SIG-M5 treated with dmso at 0.1 percent for 504 hours (cell line): ENCODE results near the gene KLHL7.

ENCODE experiments used
- DNase-seq: peaks from one replicate; lab custom pipeline; 2025; ENCODE audit not compliant: unreplicated experiment; lab: John Stamatoyannopoulos, UW

KLHL7 gene, protein sequence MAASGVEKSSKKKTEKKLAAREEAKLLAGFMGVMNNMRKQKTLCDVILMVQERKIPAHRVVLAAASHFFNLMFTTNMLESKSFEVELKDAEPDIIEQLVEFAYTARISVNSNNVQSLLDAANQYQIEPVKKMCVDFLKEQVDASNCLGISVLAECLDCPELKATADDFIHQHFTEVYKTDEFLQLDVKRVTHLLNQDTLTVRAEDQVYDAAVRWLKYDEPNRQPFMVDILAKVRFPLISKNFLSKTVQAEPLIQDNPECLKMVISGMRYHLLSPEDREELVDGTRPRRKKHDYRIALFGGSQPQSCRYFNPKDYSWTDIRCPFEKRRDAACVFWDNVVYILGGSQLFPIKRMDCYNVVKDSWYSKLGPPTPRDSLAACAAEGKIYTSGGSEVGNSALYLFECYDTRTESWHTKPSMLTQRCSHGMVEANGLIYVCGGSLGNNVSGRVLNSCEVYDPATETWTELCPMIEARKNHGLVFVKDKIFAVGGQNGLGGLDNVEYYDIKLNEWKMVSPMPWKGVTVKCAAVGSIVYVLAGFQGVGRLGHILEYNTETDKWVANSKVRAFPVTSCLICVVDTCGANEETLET

DNA sequence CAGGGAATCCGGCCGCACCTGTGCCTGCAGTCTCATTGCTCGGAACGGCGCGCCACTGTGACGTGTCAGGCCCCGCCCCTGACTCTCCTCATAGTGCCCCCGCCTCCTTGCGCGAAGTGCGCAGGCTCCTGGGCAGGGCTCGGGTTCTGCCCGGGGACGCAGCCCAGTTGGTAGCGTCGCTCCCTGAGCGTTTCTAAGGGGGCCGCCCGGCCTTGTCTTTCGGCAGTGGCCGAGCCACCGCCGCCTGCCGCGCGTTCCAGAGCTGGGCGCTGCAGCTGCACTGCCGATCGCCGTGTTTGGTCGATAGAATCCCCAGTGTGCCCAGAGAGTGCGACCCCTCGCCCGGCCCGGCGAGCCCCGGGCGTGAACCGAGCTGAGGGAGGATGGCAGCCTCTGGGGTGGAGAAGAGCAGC, at the start of gene KLHL7:
Gene KLHL7 (plus strand): TSS at position 142 of the 413 bp plus-strand sequence. CDS start 242 bp downstream, at position 384.
- DNase-seq = peak; percentile 85

DNA sequence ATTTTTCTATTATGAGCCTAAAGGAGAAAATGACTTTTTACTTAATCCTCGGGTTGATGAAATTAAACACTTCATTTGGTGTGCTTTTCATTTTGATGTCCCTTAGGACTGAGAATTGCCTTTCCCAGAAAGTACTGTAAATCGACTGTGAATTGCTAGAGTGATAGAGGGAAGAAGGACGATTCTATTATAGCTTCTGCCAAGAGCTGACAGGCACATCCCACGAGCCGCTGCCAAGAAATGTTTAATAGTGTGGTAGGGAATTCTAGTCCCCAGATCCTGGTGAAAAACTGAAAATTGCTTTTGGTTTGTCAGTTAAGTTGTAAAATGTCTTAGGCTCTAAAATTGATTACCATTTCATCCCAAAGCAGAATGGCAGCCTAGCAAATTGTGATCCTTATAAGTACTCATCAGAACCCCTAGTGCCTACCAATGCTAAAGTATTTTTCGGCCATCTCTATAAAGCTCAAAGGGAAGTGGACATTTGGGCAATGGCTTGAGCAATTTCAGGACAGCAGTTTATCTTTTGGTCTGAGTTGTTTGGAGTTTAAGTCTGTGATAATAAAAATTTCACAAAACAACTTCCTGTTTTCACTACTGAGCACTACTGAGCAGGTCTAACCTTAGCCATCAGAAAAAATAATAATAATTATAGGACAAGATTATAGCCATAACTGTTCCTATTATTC, 47.0 kb upstream of the KLHL7 start:
- no peak for DNase-seq

DNA sequence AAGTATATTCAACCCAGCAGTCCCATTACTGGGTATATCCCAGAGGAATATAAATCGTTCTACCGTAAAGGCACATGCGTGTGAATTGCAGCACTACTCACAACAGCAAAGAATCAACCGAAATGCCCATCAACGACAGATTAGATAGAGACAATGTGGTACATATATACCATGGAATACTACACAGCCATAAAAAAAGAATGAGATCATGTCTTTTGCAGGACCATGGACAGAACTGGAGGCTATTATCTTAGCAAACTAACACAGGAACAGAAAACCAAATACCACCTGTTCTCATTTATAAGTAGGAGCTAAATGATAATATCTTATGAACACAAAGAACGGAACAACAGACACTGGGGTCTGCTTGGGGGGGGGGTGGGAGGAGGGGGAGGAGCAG, 44.3 kb upstream of the KLHL7 start:
- no peak for DNase-seq

GRCh38 chr7:23062452-23062851, 43.1 kb upstream of the KLHL7 start:
- no peak for DNase-seq

- DNase-seq = no peak
Measured at GRCh38 chr7:23065974-23066373, 39.6 kb upstream of the KLHL7 start.

- no peak for DNase-seq
Measured at GRCh38 chr7:23067271-23067670, 38.3 kb upstream of the KLHL7 start.

GRCh38 chr7:23072048-23072447, 33.5 kb upstream of the KLHL7 start:
- DNase-seq = no peak

DNA sequence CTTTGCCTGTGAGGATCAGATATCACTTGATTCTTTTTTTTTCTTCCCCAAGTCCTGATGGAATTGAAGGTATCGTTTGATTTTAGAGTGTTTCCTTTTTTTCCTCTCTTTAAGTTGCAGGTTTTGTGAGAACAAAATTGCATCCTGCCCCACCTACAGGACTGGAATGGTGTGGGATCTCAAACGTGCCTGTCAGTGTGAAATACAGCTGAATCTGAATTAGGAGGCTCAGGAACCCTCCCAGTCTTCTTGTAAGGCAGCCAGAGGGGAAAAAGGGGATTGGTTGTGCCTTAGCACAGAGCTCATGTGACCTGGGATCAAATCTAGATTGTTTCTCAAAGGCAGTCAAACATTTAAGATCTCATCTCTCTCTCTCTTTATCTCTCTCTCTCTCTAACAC, 32.7 kb upstream of the KLHL7 start:
- DNase-seq = no peak

DNA sequence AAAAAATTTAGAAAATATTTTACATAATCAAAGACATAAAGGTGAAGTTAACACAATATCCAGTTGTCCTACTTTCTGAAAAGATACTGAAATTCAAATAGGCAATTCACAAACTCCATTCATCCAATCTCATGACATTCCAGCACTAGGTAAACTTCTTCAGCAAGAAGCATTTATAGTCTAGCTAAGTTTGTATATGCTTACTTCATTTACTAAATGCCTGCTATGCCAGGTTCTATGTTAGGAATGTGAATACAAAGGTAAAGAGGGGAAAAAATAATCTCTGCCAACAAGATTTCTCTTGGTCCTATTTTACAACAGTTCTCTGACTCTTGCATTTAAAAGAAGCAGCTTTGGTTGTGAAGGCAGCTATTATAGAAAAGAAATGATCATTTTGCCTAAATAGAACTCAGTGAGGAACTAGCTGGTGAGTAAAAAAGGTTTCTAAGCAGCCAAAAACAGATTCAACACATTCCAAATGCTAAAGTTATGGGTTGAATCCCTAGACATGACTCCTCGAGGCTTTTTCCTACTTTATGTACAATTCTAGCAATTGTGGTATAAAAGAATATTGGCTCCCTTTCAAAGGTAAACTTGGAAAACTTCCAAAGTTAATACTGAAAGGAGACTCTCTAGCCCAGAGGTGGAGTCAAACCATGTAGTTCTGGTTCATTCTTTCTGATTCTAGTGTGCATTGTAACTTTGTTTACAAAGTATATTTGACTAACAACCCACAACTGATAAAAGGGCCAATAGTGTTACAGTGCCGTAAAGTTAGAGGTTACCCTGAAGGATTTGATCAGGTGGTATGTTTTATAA, 30.9 kb upstream of the KLHL7 start:
- no peak for DNase-seq

- no peak for DNase-seq
Measured at GRCh38 chr7:23075571-23075970, 30.0 kb upstream of the KLHL7 start.

DNA sequence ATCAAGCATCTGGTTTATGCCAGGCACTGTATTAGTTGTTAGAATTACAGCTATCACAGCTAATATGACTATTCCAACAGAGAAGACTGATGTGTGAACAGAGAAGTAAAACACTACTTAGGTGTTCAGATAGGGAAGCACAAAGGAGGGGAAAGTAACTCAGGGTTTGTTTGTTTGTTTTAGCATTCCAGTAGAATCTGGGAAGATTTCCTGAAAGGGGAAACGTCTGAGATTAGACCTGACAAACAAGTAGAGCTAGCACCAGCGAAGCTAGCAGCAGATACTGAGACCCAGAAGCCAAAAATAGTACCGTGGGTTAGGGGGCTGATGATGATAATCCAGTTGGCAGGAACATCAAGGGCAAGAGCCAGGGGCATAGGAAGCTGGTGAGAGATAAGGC, 28.8 kb upstream of the KLHL7 start:
- no peak for DNase-seq

- DNase-seq = no peak
Measured at GRCh38 chr7:23093111-23093510, 12.5 kb upstream of the KLHL7 start.

DNA sequence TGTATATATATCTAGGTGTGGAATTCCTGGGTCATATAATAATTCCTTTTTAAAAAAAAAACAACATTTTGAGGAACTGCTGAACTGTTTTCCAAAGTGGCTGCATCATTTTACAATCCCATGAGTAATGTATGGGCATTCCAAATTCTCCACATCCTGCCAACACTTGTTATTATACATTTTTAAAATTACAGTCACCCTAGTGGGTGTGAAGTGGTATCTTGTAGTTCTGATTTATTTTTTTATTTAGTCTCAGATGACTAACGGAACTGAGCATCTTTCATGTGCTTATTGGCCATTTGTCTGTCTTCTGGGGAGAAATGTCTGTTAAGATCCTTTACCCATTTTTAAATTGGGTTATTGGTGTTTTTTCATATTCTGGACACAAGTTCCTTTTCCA, 12.0 kb upstream of the KLHL7 start:
- no peak for DNase-seq

- no peak for DNase-seq
Measured at GRCh38 chr7:23096518-23097290, 8.9 kb upstream of the KLHL7 start.

GRCh38 chr7:23098029-23098428, 7.6 kb upstream of the KLHL7 start:
- no peak for DNase-seq

GRCh38 chr7:23098460-23098859, 7.1 kb upstream of the KLHL7 start:
- no peak for DNase-seq

- peak; percentile 6 for DNase-seq
Measured at GRCh38 chr7:23100697-23101096, 4.9 kb upstream of the KLHL7 start.

DNA sequence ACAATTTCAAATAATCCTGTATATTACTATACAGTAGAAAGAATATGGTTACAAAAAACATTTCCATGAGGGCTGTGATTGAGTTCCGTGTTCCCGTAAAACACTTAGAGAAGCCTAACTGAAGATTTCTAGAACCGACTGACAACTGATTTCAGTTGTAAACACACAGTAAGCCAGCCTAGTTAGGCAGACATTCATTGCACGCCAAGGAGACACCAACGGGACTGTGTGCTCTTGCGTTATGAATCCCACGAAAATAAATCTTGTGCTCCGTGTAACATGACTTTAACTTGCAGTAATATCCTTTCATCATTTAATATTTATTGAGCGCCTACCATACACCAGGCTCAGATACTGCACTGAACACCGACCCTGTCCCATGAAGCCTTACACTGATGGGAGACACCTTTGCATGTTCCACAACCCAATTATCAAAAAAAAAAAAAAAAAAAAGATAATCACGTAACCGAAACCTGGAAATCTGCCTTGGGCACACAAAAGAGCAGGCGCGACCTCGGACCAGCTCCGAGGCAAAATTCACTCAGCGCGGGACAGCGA, 420 bp upstream of the KLHL7 start:
- peak; percentile 54 for DNase-seq

- DNase-seq = peak; percentile 73
Measured at GRCh38 chr7:23106057-23106822, 655 bp downstream of the KLHL7 start.
